ENCODE results near the gene MTCL1.

GRCh38 chr18:8730080-8730827 is 24.9 kb downstream of the MTCL1 start:
- TF ChIP-seq FOXM1 (IDR thresholded peaks at IDR 0.05; ENCODE audit: borderline replicate concordance, low read depth) (no peak), CEBPB (IDR thresholded peaks at IDR 0.05) (no peak), REST (IDR thresholded peaks at IDR 0.05; ENCODE audit: low read depth) (no peak), NFIC (IDR thresholded peaks at IDR 0.05) (no peak), RAD21 (IDR thresholded peaks at IDR 0.05; ENCODE audit: low read depth) (no peak)

Data from Ishikawa (cell line).